HepG2 (cell line): ENCODE results near the gene ZNF222. TPM values are rescaled to one million over a fixed set of nuclear protein-coding genes. Genes with fewer than 3 reads are reported as not detected.

Experiments
- BRD4 ChIP-seq: sonication (generic); formaldehyde crosslinking; IDR thresholded peaks from 2 replicates; pipeline ENCODE4 v1.4.0; 2020; ENCODE audit warnings: missing genetic modification reagents
- GATAD2A ChIP-seq: IDR thresholded peaks from 2 replicates; pipeline ENCODE4 v1.6.1; 2016
- HOXA9 ChIP-seq: sonication (generic); formaldehyde crosslinking; IDR thresholded peaks from 2 replicates; pipeline ENCODE4 v1.8.1; 2022; ENCODE audit warnings: missing genetic modification reagents, mild to moderate bottlenecking, moderate library complexity, borderline replicate concordance
- ZBTB1 ChIP-seq: sonication (generic); formaldehyde crosslinking; IDR thresholded peaks from 2 replicates; pipeline ENCODE4 v1.4.0; 2020; ENCODE audit warnings: missing genetic modification reagents, borderline replicate concordance
- ZNF441 ChIP-seq: sonication (generic); formaldehyde crosslinking; IDR thresholded peaks from 2 replicates; pipeline ENCODE4 v1.7.0; 2021; ENCODE audit warnings: missing genetic modification reagents, borderline replicate concordance
- ZNF792 ChIP-seq: IDR thresholded peaks from 2 replicates; pipeline ENCODE4 v1.6.1; 2016
- ZZZ3 ChIP-seq: sonication (generic); formaldehyde crosslinking; IDR thresholded peaks from 2 replicates; pipeline ENCODE4 v1.4.0; 2020; ENCODE audit warnings: missing genetic modification reagents, mild to moderate bottlenecking, borderline replicate concordance
- polyA plus RNA-seq, 8 experiments: library from polyadenylated mRNA; depleted of rRNA in 3 of 8; stranded (reverse) in 7 of 8; unstranded in 1 of 8; fragments of >200 nt; fragmentation: Illumina TruSeq in 4 of 8; extraction: Trizol in 4 of 8; gene quantifications; 2 replicates each; pipeline versions ENCODE4 v1.2.1 to v1.2.3, GENCODE V29; 2011 to 2016; ENCODE audit warnings: low read depth in 4 of 8, missing spikeins in 1 of 8, mixed read lengths in 1 of 8; ENCODE audit not compliant: insufficient read depth in 1 of 8
- total RNA-seq, 5 experiments: library from RNA; depleted of rRNA; stranded (reverse); fragments of >200 nt; fragmentation: Illumina TruSeq; extraction: Trizol; gene quantifications; 2 replicates each; pipeline ENCODE4 v1.2.3, GENCODE V29; 2016; ENCODE audit warnings: low read depth in 1 of 5
- TF ChIP-seq, protein P1 (sequence below): sonication (generic); formaldehyde crosslinking; IDR thresholded peaks from 2 replicates; pipeline ENCODE4 v1.9.0; 2021; ENCODE audit warnings: missing genetic modification reagents, mild to moderate bottlenecking, borderline replicate concordance
- TF ChIP-seq, protein P2 (sequence below): sonication (generic); formaldehyde crosslinking; IDR thresholded peaks from 2 replicates; pipeline ENCODE4 v1.9.0; 2021; ENCODE audit warnings: missing genetic modification reagents, borderline replicate concordance
- TF ChIP-seq, protein P3 (sequence below): sonication (generic); formaldehyde crosslinking; IDR thresholded peaks from 2 replicates; pipeline ENCODE4 v1.5.1; 2020; ENCODE audit warnings: missing genetic modification reagents, mild to moderate bottlenecking, borderline replicate concordance
- TF ChIP-seq, protein P4 (sequence below), 2 experiments: sonication (generic) in 1 of 2; formaldehyde crosslinking in 1 of 2; IDR thresholded peaks; 2 replicates each; pipeline versions ENCODE4 v1.4.0 to v1.6.1; 2018 to 2020; ENCODE audit warnings: missing genetic modification reagents in 2 of 2, borderline replicate concordance in 1 of 2, low read depth in 1 of 2, mild to moderate bottlenecking in 1 of 2, missing biosample characterization in 1 of 2
- TF ChIP-seq, protein P5 (sequence below): sonication (generic); formaldehyde crosslinking; IDR thresholded peaks from 2 replicates; pipeline ENCODE4 v1.9.0; 2022; ENCODE audit warnings: low read depth, missing genetic modification reagents
- TF ChIP-seq, protein P6 (sequence below): sonication (generic); formaldehyde crosslinking; IDR thresholded peaks from 2 replicates; pipeline ENCODE4 v1.4.0; 2020; ENCODE audit warnings: missing genetic modification reagents; ENCODE audit errors: not compliant biosample characterization

The ZNF222 gene
- total and polyA plus RNA-seq, 2 of the 13 experiments (the other 11 are each of a cell fraction or from before 2014, with no cell fraction given) = 2.2 to 6.2 TPM

DNA sequence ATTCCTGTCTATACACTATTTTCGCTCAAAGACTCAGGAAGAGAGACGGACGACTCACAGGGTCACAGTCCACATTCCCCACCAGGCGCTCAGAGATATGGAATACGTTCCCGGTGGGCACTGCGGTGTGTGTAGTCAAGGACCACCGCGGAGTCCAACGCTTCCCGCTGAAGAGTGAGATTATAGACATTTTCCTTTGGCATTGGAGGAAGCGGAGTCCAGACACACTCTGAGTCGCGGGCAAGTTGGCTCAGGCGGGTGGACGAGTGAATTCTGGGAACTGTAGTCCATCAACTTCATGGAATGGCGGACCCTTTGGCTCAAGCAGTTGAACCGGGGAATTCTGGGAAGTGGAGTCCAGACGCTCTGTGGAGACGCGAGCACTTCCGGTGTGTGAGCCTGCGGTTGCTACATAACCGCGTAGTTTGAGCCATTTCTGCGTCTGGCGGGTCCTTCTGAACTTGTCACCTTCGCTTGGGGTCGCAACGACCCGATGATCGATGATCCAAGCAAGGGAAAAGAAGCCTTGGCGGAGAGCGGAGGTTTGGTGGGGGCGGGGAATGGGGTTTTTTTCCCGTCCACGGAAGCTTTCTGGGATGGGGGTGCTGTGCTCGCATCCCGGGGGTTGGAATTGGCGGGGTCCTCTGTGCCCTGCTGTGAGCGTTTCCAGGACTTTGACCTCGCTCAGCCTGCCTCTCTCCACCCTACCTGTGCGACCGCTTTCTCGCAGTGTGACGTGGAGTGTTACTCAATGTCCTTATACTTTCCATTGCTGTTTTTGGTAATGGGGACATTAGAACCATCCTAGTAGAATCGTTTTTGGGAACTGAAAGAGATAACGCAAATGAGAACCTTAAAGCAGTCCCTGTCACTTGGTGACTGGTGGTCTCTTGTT lies 22.4 kb upstream of the ZNF222 start, which contains the start of gene ZNF230 (continued):
- TF ChIP-seq, protein P1, sequence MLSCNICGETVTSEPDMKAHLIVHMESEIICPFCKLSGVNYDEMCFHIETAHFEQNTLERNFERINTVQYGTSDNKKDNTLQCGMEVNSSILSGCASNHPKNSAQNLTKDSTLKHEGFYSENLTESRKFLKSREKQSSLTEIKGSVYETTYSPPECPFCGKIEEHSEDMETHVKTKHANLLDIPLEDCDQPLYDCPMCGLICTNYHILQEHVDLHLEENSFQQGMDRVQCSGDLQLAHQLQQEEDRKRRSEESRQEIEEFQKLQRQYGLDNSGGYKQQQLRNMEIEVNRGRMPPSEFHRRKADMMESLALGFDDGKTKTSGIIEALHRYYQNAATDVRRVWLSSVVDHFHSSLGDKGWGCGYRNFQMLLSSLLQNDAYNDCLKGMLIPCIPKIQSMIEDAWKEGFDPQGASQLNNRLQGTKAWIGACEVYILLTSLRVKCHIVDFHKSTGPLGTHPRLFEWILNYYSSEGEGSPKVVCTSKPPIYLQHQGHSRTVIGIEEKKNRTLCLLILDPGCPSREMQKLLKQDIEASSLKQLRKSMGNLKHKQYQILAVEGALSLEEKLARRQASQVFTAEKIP = no peak
- TF ChIP-seq, protein P2, sequence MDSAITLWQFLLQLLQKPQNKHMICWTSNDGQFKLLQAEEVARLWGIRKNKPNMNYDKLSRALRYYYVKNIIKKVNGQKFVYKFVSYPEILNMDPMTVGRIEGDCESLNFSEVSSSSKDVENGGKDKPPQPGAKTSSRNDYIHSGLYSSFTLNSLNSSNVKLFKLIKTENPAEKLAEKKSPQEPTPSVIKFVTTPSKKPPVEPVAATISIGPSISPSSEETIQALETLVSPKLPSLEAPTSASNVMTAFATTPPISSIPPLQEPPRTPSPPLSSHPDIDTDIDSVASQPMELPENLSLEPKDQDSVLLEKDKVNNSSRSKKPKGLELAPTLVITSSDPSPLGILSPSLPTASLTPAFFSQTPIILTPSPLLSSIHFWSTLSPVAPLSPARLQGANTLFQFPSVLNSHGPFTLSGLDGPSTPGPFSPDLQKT (CRISPR knock-in tag) = 0 out of 2 replicates have a peak, but pooled peaks have one; percentile 33
- TF ChIP-seq, protein P3, sequence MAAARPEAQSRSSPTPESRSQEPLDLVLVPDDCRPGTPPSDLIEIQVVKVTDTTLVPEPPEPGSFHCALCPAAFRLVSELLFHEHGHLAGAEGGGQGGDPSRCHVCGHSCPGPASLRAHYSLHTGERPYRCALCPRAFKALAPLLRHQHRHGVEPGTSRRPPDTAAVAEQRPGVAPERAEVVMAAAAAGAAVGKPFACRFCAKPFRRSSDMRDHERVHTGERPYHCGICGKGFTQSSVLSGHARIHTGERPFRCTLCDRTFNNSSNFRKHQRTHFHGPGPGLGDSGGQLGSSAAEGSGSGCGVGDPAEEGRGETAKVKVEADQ (CRISPR knock-in tag) = no peak
- TF ChIP-seq, protein P4, sequence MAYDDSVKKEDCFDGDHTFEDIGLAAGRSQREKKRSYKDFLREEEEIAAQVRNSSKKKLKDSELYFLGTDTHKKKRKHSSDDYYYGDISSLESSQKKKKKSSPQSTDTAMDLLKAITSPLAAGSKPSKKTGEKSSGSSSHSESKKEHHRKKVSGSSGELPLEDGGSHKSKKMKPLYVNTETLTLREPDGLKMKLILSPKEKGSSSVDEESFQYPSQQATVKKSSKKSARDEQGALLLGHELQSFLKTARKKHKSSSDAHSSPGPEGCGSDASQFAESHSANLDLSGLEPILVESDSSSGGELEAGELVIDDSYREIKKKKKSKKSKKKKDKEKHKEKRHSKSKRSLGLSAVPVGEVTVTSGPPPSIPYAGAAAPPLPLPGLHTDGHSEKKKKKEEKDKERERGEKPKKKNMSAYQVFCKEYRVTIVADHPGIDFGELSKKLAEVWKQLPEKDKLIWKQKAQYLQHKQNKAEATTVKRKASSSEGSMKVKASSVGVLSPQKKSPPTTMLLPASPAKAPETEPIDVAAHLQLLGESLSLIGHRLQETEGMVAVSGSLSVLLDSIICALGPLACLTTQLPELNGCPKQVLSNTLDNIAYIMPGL (CRISPR knock-in tag; IDR thresholded peaks at IDR 0.05; ENCODE audit: borderline replicate concordance in 1 of 2, low read depth in 1 of 2) = peak; percentile 32 to 52; a peak in 1 of 4 replicates
- TF ChIP-seq, protein P5, sequence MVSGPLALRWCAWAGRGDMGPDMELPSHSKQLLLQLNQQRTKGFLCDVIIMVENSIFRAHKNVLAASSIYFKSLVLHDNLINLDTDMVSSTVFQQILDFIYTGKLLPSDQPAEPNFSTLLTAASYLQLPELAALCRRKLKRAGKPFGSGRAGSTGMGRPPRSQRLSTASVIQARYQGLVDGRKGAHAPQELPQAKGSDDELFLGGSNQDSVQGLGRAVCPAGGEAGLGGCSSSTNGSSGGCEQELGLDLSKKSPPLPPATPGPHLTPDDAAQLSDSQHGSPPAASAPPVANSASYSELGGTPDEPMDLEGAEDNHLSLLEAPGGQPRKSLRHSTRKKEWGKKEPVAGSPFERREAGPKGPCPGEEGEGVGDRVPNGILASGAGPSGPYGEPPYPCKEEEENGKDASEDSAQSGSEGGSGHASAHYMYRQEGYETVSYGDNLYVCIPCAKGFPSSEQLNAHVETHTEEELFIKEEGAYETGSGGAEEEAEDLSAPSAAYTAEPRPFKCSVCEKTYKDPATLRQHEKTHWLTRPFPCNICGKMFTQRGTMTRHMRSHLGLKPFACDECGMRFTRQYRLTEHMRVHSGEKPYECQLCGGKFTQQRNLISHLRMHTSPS (CRISPR knock-in tag) = no peak
- TF ChIP-seq HOXA9 (no peak), GATAD2A (0 out of 2 replicates have a peak, but pooled peaks have one; percentile 10), ZNF792 (CRISPR knock-in tag) (0 out of 2 replicates have a peak, but pooled peaks have one; percentile 13), ZZZ3 (CRISPR knock-in tag) (0 out of 2 replicates have a peak, but pooled peaks have one; percentile 28), BRD4 (CRISPR knock-in tag) (no peak), ZNF441 (CRISPR knock-in tag) (peak; percentile 97), ZBTB1 (no peak)
- TF ChIP-seq, protein P6, sequence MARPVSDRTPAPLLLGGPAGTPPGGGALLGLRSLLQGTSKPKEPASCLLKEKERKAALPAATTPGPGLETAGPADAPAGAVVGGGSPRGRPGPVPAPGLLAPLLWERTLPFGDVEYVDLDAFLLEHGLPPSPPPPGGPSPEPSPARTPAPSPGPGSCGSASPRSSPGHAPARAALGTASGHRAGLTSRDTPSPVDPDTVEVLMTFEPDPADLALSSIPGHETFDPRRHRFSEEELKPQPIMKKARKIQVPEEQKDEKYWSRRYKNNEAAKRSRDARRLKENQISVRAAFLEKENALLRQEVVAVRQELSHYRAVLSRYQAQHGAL (CRISPR knock-in tag) = no peak
